Pancreas (tissue), 10 donors: ENCODE measurements around the gene TWF2. TPM values are rescaled to one million over a fixed set of nuclear protein-coding genes. Genes with fewer than 3 reads are reported as not detected.
"Not testable (repeated sequence)": the region's sequence is repeated elsewhere in the genome, so short reads cannot be mapped to it uniquely, and the experiment has no call there.

Experiments used
- ATAC-seq, 4 donors: fragments of 200-7000 bp; cut with Tn5 transposase; one replicate each; pipeline versions ENCODE4 v1.8.0 to v1.9.1; 2020; ENCODE audit warnings: mild to moderate bottlenecking in 4 of 4, moderate library complexity in 4 of 4
- DNase-seq, 6 donors: peaks; one replicate each; pipeline ENCODE4 v3.0.0-alpha.2; 2020
- FAIRE-seq: peaks from 2 replicates; lab custom pipeline; 2012; peaks lifted over from hg19 to GRCh38; lab: Jason Lieb, UNC
- H3K27ac ChIP-seq, 4 donors: fragments of 200-600 bp; sonication (generic); 1 replicate in 3 of 4; 2 replicates in 1 of 4; pipeline versions ENCODE4 v1.5.0 to v1.8.0; 2020
- H3K27me3 ChIP-seq, 4 donors: fragments of 200-600 bp; one replicate each; pipeline ENCODE4 v1.8.0; 2021
- H3K36me3 ChIP-seq, 3 donors: fragments of 200-600 bp; sonication (generic) in 1 of 3; one replicate each; pipeline versions ENCODE4 v1.5.0 to v1.8.0; 2020 to 2021
- H3K4me1 ChIP-seq, 3 donors: fragments of 200-600 bp; one replicate each; pipeline ENCODE4 v1.8.0; 2021
- H3K4me3 ChIP-seq, 4 donors: fragments of 200-600 bp; sonication (generic) in 2 of 4; one replicate each; pipeline versions ENCODE4 v1.5.0 to v1.8.0; 2020 to 2021
- H3K9me3 ChIP-seq, 4 donors: fragments of 200-600 bp; one replicate each; pipeline ENCODE4 v1.8.0; 2021
- WGBS, 2 donors: extraction: QIAGEN DNeasy Blood & Tissue Kit; methylation state at CpG; one replicate each; pipeline ENCODE4 v1.1.7; 2013; 5-methylcytosine and 5-hydroxymethylcytosine counted together
- intact Hi-C, 3 donors: fragments of 100-400 bp; cut with DNase I; formaldehyde crosslinking; loops; one replicate each; pipeline versions ENCODE4 v1.11.1 to v1.14.2; 2022
- polyA plus RNA-seq, 2 donors: library from polyadenylated mRNA; stranded (reverse); fragments of 200-250 nt; gene quantifications; one replicate each; pipeline ENCODE4 v1.2.3, GENCODE V29; 2013
- total RNA-seq, 6 donors: library from RNA; stranded (reverse); fragmentation: NEBNext Ultra II Directional in 4 of 6; extraction: Animal tissue kit (Norgen Biotek cat#: 25700) in 4 of 6; gene quantifications; one replicate each; pipeline versions ENCODE4 v1.2.1 to v1.2.4, GENCODE V29; 2021 to 2023
- TF ChIP-seq, protein P1 (sequence below), 4 donors: fragments of 200-600 bp; sonication (generic) in 3 of 4; IDR thresholded peaks; one replicate each; pipeline versions ENCODE4 v1.5.0 to v1.8.0; 2021; ENCODE audit warnings: antibody characterized with exemption in 4 of 4
- donor health status: healthy with polysubstance abuse.
- donor health status: DM: no; HTN: no; CAD: no; lungs with moderate emphysema.
- donor health status: DM: no; HTN: no; CAD: no.
- donor health status: control.
- donor health status: control.
- donor health status: Bipolar disorder and iron deficiency.
- donor health status: DM: yes; HTN: yes; CAD: no.
- donor health status: DM: no; HTN: no; CAD: no.
- donor health status: DM: no; HTN: no; CAD: no.
- donor health status: DM: yes; HTN: yes; CAD: no.

The TWF2 gene
- total RNA-seq: 10 to 100 TPM in 4 of 6 donors, 1 to 10 TPM in 2; 8.9 to 26.8 (median 11.3) TPM
- 10 to 100 TPM; 12.9 to 15.9 TPM for polyA plus RNA-seq

DNA sequence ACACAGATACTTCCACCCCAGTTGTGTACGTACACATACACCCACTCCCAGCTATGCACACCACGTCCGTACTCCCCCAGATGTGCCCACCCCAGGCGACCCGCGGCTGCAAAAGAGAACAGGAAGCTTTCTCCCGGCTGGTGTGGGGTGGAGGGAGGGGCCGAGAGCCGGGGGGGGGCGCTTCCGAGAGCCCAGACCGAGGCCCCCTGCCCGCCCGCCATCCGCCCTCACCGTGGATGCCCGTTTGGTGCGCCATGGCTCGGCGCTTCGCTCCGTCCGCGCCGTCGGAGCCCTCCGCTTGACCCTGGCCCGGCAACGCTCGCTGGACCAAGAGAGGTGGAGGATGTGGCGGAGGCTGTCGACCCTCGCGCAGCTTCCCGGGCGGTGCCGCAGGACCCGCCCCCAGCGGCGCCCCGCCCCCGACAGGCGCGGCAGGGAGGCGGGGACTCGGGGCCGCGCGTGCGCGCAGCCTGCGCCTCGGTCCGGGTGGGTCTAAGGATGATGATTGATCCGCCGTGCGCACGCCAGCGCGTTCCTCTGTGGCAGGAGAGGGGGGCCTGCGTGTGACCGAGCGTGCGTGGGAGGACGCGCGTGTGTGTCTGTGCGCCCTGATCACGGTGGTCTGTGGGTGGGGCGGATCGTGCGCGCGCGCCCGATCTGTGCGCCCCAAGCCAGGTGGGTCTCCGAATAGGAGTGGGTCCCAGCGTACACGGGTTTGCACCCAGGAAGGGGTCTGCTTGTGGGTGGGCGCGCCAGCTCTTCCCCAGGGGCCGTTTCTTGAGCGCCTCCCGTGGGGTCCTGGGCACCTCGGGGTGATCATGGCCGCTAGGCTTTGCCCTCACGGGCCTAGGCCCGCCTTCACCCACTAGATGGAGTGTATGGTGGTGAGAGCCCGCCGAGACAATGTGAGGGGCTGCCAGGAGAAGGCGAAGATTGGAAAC, at the start of gene TWF2:
TWF2 (minus strand) TSS at position 398 of the 941 bp plus-strand sequence; CDS start at position 256, 142 bp downstream.
- intact Hi-C loops: no loop called here
- FAIRE-seq: no peak

DNA sequence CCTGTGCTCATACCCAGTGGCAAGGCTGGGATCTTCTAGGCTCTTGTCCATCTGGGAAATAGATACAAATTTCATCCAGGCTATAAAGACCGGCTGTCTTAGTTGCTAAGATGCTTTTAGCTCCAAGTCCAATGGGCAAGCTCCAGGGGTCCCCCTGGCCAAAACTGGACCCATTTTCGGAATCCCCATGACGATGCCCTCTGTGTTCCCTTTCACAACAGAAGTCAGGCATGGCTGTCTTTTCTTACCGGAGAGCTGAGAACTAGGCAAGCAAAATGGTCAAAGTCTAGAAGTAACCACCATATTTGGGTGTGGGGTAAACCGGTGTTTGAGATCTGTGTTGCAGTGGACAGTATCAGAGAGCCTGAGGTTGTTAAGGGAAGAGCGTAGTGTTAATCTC, 49.7 kb upstream of the TWF2 start:
- TF ChIP-seq, protein P1, sequence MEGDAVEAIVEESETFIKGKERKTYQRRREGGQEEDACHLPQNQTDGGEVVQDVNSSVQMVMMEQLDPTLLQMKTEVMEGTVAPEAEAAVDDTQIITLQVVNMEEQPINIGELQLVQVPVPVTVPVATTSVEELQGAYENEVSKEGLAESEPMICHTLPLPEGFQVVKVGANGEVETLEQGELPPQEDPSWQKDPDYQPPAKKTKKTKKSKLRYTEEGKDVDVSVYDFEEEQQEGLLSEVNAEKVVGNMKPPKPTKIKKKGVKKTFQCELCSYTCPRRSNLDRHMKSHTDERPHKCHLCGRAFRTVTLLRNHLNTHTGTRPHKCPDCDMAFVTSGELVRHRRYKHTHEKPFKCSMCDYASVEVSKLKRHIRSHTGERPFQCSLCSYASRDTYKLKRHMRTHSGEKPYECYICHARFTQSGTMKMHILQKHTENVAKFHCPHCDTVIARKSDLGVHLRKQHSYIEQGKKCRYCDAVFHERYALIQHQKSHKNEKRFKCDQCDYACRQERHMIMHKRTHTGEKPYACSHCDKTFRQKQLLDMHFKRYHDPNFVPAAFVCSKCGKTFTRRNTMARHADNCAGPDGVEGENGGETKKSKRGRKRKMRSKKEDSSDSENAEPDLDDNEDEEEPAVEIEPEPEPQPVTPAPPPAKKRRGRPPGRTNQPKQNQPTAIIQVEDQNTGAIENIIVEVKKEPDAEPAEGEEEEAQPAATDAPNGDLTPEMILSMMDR (IDR thresholded peaks at IDR 0.05): no peak
- no peaks in the 10 kb centered on the region for H3K27me3 ChIP-seq
- peak overlapping the region in 2 of 4 donors; percentile 68 to 77 for H3K4me3 ChIP-seq
- FAIRE-seq: no peak
- WGBS, 2 donors: 89% methylated on average over 6 of the region's 6 CpGs
- H3K9me3 ChIP-seq: no peaks in the 10 kb centered on the region
- peak overlapping the region in 2 of 4 donors; percentile 100 for H3K27ac ChIP-seq
- peaks cover 0 to 5% (median 0%) of the 10 kb centered on the region in 3 donors for H3K36me3 ChIP-seq
- peaks cover 28 to 42% (median 40%) of the 10 kb centered on the region in 3 donors for H3K4me1 ChIP-seq
- no peak for ATAC-seq
- DNase-seq: peak in 1 of 6 donors; percentile 11
- intact Hi-C loops: no loop called here

More for the DNA sequence above, at the start of gene TWF2:
- TF ChIP-seq, protein P1 (IDR thresholded peaks at IDR 0.05): peak in 1 of 4 donors; percentile 17
- DNase-seq: peak; percentile 61 to 88 (median 76)
- peaks cover 11 to 26% (median 25%) of the 10 kb centered on the region in 3 donors for H3K4me1 ChIP-seq
- H3K27ac ChIP-seq: peak within 1 kb of the TSS; percentile 69 to 89 (median 76)
- H3K4me3 ChIP-seq: peak within 1 kb of the TSS; percentile 61 to 97 (median 77)
- ATAC-seq: peak; percentile 83 to 91 (median 87)
- H3K9me3 ChIP-seq: no peaks in the 10 kb centered on the region
- no peaks in the 10 kb centered on the region for H3K27me3 ChIP-seq
- H3K36me3 ChIP-seq: no peaks in the 10 kb centered on the region
- WGBS, 2 donors: 1% methylated on average over 76 to 92 of the region's 92 CpGs

DNA sequence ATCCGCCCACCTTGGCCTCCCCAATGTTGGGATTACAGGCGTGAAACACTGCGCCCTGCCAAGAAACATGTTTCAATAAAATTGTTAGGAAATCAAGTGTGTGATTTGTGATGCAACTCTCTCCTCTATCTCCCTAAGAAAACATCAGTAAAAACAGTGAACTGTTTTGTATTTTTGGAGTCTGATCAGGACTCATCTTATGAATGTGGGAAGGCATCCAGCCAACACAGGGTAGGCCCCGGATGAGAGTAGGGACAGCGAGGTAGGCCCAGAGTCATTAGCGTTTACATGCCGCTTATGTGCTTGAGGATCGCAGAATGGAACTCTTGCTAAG, 47.8 kb upstream of the TWF2 start:
- H3K27ac ChIP-seq: peak overlapping the region; percentile 99 to 100 (median 100)
- no peaks in the 10 kb centered on the region for H3K9me3 ChIP-seq
- no peaks in the 10 kb centered on the region for H3K36me3 ChIP-seq
- H3K4me3 ChIP-seq: peak overlapping the region in 3 of 4 donors; percentile 68 to 77 (median 69)
- TF ChIP-seq, protein P1 (IDR thresholded peaks at IDR 0.05): no peak
- ATAC-seq (no peak), DNase-seq (no peak), FAIRE-seq (no peak)
- H3K27me3 ChIP-seq: no peaks in the 10 kb centered on the region
- peaks cover 27 to 42% (median 40%) of the 10 kb centered on the region in 3 donors for H3K4me1 ChIP-seq
- intact Hi-C loops: no loop called here
- WGBS, 2 donors: 57 to 63% methylated on average over 8 of the region's 8 CpGs

DNA sequence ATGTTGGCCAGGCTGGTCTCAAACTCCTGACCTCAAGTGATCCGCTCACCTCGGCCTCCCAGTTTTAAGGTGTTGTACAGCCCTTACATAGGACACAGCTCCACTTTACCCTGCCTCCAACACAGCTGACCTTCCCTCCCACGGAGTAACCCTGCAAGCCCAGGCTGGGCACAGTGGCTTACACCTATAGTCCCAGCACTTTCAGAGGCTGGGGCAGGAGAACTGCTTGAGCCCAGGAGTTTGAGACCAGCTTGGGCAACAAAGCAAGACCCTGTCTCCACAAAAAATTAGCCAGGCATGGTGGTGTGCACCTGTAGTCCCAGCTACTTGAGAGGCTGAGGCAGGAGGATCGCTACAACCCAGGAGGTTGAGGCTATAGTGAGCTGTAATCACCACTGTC, 45.1 kb upstream of the TWF2 start:
- H3K4me3 ChIP-seq, H3K9me3 ChIP-seq, H3K27ac ChIP-seq, FAIRE-seq, H3K27me3 ChIP-seq, ATAC-seq, DNase-seq, H3K36me3 ChIP-seq, intact Hi-C loops: not testable (repeated sequence)
- peaks cover 2 to 26% (median 22%) of the 10 kb centered on the region in 3 donors for H3K4me1 ChIP-seq
- WGBS, 2 donors: 83 to 86% methylated on average over 4 of the region's 4 CpGs

DNA sequence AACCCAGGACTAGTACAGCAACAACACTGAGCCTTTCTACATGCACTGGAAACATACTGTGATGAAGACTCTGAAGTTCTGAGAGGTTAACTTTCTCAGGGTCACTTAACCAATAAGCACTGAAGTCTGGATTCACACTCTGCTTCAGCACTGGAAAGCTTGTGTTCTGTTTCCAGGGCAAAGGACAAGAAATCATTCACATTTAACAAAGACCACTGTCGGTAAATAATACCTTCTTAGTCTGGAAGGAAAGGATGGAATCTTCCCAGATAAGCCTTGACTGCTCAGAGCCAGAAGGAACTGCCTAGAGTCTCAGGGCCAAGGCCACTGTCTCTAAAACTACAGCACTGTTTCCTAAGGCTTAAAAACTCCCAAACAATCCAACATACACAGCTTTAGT, 44.3 kb upstream of the TWF2 start:
- no peak overlapping the region for H3K4me3 ChIP-seq
- H3K4me1 ChIP-seq: peaks cover 2 to 19% (median 15%) of the 10 kb centered on the region in 3 donors
- H3K27ac ChIP-seq: no peak overlapping the region
- no peaks in the 10 kb centered on the region for H3K9me3 ChIP-seq
- intact Hi-C loops: no loop called here
- TF ChIP-seq, protein P1 (IDR thresholded peaks at IDR 0.05): no peak
- DNase-seq (no peak), ATAC-seq (no peak), FAIRE-seq (no peak)
- no peaks in the 10 kb centered on the region for H3K27me3 ChIP-seq
- 48 to 52% methylated on average over 1 of the region's 1 CpG for WGBS, 2 donors
- H3K36me3 ChIP-seq: no peaks in the 10 kb centered on the region
